Daoy (cell line): ENCODE measurements around the gene PPP2R2C. TPM values are rescaled to one million over a fixed set of nuclear protein-coding genes. Genes with fewer than 3 reads are reported as not detected.

Experiments used
- DNase-seq: peaks from one replicate; pipeline ENCODE4 v3.0.0-alpha.2; 2015; ENCODE audit warnings: low read depth
- total RNA-seq: library from RNA; depleted of rRNA; stranded (reverse); fragments of >200 nt; shearing (Covaris generic); gene quantifications from 2 replicates; pipeline ENCODE4 v1.2.3, GENCODE V29; 2014

Gene PPP2R2C
- total RNA-seq, 1 experiment from 2014 or later: 0.86 TPM

DNA sequence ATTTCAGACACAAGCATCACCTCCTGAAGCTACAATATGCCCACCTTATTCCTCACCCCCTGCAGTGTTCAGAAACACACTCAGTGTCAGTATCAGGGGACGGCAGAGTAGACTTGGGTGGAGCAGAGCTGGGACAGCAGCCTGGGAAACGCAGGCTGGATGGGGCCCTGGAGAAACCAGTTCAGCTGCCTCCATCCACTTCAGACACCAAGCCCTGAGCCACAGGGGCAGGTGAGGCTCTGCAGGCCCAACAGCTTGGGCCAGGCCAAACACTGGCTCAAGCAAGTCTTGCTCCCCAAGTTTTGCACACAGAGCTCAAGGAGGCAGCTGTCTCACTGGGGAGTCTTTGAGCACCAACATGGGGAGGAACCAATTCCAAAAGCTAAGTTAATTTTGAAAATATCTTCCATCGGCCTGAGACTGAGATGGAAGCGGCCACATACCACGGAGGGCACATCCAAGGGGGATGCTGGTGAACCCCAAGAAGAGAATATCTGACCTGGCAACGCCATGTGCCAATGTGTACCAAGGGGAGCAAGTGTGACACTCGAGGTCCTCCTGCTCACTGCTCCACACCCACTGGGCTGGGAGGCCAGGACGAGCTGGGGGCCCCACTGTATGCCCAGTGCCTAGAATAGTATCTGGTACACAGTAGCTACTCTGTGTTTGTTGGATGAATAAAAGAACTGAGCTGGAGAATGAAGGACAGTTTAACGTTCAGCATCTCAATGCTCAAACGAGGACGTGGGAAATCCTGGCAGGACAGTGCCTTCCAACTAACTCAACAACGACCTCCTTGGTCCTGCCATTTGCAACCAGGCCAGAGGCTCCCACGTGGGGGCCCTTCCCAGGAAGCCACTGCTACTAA, 45.6 kb downstream of the PPP2R2C start:
- DNase-seq: no peak

GRCh38 chr4:6425911-6426310, 46.5 kb downstream of the PPP2R2C start:
- no peak for DNase-seq

- DNase-seq: no peak
These were observed 47.1 kb downstream of the PPP2R2C start for GRCh38 chr4:6425336-6425735.

- DNase-seq: no peak
These were observed 48.0 kb downstream of the PPP2R2C start for GRCh38 chr4:6424425-6424824.

DNA sequence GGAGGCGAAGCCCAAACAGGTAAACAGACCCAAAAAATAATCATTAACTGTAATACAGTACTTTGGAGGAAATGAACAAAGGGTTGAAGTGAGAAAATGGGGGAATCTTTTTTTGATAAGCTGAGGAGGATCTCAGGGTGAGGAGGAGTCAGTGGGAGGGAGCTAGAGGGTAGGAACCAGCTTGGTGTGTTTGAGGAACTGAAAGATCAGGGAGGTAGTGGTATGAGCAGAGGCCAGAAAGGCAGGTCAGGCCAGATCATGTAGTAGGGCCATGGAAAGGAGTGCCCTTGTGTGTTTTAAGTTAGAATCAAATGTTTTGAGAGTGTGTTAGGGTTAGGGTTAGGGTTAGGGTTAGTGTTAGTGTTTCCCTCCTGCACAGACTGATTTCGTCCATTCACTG, 48.8 kb downstream of the PPP2R2C start:
- no peak for DNase-seq

- no peak for DNase-seq
These were observed 49.5 kb downstream of the PPP2R2C start for GRCh38 chr4:6422866-6423265.

GRCh38 chr4:6422105-6422504, 50.3 kb downstream of the PPP2R2C start:
- no peak for DNase-seq

DNA sequence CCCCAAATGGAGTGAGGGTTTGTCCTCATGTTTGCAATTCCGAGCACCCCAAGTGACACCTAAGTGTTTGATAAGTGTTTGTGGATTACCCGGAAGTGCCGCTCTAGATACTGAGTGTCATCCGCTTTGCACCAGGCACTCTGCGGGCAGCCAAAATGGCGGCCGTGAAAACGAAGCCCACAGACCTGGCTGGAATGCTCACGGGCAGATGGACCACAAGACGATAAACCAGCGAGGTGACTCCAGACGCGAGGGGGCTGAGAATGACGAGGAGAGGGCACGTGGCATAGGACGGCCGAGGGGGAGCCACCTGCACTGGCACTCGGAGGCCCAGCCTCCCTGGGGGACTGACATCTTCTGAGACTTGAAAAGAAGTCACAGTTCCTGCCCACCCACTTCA, 51.0 kb downstream of the PPP2R2C start:
- no peak for DNase-seq

- DNase-seq: no peak
These were observed 51.4 kb downstream of the PPP2R2C start for GRCh38 chr4:6420972-6421371.

GRCh38 chr4:6420036-6420435, 52.4 kb downstream of the PPP2R2C start:
- DNase-seq: no peak

GRCh38 chr4:6419452-6420028, 52.9 kb downstream of the PPP2R2C start:
- peak; percentile 18 for DNase-seq

DNA sequence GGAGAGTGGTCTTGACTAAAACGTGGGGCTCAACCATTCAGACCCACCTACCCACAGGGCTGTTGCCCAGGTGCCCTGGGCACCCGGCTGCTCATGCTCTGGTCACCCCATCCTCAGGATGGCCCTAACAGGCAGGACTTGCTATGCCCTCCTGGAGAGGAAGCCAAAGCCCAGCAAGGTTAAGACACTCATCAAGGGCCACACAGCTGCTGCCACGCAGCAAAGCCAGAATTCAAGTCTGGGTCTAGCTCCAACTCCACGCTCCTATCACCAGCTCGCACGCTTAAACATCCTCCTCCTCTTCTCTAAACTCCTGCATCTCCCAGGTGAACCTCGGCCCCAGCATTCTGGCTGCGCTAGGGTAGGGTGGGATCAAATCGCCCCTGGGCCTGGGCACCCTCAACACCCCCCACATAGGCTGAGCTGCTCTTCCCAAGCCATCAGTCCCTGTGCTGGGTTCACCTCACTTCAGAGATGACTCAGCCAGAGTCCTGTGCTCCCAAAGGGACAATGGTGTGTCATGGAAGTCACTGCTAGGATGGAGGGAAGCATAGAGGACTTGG, 54.1 kb downstream of the PPP2R2C start:
- no peak for DNase-seq

- DNase-seq: no peak
These were observed 54.8 kb downstream of the PPP2R2C start for GRCh38 chr4:6417516-6418050.

GRCh38 chr4:6416518-6417286, 55.7 kb downstream of the PPP2R2C start:
- peak; percentile 15 for DNase-seq

DNA sequence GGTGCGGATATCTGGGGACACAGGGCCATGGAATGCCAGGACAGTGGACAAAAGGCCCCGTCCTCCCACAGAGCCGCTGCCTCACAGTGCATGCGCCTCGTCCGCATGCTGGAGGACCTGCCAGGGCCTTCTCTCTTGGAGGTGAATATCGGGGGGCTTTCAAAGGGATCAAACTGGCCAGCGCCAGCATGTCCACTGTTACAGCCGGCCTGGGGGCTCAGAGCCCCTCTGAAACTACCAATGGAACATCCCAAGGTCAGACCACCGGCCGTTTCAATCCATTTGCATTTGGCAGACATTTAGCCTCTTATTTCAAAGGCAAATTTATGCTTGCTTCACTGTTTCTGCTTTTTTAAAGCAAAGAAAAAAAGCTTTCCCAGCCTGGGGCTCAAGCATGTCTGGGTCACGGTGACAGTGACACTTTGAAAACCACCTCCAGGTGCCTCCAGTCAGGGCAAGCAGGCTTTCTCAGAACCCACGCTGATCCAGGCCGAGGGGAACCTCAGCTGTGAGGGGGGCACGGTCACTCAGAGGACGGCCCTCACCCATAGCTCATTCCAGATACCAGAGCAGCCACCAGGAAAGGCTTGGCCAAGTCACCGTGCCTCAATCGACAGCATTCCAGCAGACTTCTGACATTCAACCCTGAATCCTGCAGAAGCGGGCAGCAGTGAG, 57.2 kb downstream of the PPP2R2C start:
- no peak for DNase-seq

- no peak for DNase-seq
These were observed 57.8 kb downstream of the PPP2R2C start for GRCh38 chr4:6414578-6414977.

GRCh38 chr4:6410664-6411063, 61.8 kb downstream of the PPP2R2C start:
- no peak for DNase-seq

DNA sequence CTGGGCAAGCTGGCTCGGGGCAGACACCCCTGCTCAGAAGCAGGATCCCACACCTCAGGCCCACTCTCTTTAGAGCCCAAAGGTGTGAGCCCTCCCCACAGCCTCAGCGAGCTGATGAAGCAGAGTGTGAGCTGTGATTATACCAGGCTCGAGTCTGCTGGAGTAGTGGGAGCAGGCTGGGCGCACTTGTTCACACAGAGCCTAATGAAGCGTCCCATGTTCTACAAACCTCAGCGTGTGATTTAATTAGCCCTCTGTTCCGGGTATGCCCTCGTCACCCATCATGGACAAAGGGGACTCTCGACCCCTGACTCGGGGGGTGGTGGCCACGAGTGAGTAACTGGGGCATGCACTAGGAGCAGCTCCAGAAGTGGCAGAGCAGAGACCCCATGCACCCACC, 62.3 kb downstream of the PPP2R2C start:
- DNase-seq: no peak

- DNase-seq: no peak
These were observed 63.0 kb downstream of the PPP2R2C start for GRCh38 chr4:6409381-6409780.

DNA sequence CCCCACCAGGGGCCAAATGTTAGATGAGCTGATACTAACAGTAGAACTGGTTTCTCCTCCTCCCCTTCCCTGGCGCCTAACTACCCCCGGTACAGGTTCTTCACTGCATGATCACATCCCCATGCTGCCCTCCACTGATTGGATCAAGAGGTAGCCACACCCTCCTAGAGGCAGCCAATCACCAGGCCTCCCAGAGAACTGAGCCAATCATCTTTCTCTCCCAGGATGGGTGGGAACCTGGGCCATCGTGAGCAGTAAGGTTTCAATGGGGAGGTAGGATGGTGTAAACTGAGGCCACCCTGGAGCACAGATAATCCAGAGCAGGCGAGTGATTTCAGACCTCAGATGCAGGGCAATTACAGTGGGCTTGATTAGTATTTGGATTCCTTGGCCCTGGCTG, 64.2 kb downstream of the PPP2R2C start:
- DNase-seq: peak; percentile 23

DNA sequence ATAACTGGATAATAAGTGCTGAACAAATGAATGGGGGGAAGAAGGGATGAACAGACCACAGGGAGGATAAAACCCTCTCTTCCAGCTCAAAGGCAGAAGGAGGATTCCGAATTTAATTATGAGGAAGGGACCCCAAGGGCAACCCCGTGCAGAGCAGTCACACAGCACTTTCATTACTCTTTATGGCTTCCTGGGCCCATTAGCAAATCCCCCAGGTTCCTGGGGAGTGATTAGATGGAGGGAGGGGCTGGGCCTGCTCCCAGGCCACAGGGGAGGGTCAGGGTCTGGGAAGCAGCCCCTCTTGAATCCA, 67.1 kb downstream of the PPP2R2C start:
- DNase-seq: no peak
